ENCODE data around the gene TMEM203. TPM values are rescaled to one million over a fixed set of nuclear protein-coding genes. Genes with fewer than 3 reads are reported as not detected.

TMEM203 gene
- total and polyA plus RNA-seq, 2 of the 4 experiments (the other 2 are of a cell fraction), result 18.8 to 40.6 TPM

DNA sequence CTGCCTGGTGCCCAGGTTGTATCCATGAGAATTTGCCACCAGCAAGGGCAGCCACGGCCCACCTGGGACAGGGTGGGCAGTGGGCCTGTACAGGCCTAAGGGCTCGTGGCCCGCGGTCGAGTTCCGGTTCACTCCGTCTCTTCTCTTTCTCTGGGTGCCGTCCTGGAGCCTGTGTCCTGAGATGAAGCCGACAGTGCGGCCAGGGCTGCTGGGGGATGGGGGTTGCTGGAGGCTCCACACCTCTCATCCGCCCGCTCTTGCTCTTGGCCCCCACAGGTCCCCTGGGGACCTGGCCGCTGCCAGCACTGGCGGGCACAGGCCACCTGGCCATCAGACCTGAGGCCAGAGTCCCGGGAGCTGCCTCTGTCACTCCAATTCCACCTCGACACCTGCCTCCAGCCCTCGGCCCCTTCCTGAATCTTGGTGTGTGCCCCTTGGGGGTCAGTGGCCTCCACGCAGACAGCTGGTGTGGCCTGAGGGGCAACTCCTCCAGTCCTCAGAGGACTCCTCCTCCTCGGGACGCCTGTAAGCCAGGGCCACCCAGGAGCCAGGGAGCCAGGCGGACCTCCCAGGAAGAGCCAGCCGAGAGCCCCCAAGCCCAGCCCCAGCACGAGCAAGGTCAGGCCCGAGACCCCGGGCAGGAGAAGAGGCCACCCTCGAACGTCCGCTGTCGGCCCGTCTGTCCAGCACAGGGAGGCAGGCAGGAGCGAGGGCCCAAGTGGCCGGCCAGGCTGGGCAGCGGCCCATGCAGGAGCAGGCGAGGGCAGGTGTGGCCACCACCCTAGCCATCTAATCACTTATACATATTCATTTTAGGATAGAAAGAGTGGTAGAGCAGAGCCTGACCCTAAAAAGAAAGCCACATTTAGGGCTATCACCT, 40.8 kb downstream of the TMEM203 start:
- dilution Hi-C loops (cut with HindIII; ENCODE audit: low sequenced_read_pairs, unreplicated experiment), result no loop called here
- no peak overlapping the region for H3K27ac ChIP-seq (ENCODE audit: insufficient read depth, low read length)
- ATAC-seq (ENCODE audit: low read depth), result no peak

More for the DNA sequence above, 40.8 kb downstream of the TMEM203 start:
- H3K4me1 ChIP-seq (ENCODE audit: control insufficient read depth, insufficient read depth, low read length), result peaks cover 4% of the 10 kb centered on the region; the same call in 1 of the 2 replicates
- H2AK9ac ChIP-seq (replicated peaks; ENCODE audit: low read depth, low read length, poor library complexity), result no peak overlapping the region
- no peak overlapping the region for H4K91ac ChIP-seq (ENCODE audit: insufficient read depth, low read depth, low read length)
- H3K4me2 ChIP-seq (ENCODE audit: low read depth, low read length), result no peak overlapping the region
- H4K8ac ChIP-seq (ENCODE audit: low read depth in 2 of 2, low read length in 2 of 2), result no peak overlapping the region
- H3K23ac ChIP-seq (ENCODE audit: low read depth, low read length), result no peak overlapping the region
- no peak overlapping the region for H3K18ac ChIP-seq (ENCODE audit: low read depth, low read length)
- H3K14ac ChIP-seq (replicated peaks; ENCODE audit: low read depth, low read length), result no peak overlapping the region
- H2AFZ ChIP-seq (replicated peaks; ENCODE audit: low read length, poor library complexity), result no peak overlapping the region
- H2BK20ac ChIP-seq (ENCODE audit: low read depth, low read length), result no peak overlapping the region
- in situ Hi-C loops (cut with MboI; ENCODE audit: low sequenced_read_pairs) (no loop called here), intact Hi-C loops (cut with micrococcal nuclease) (no loop called here)
- no peak overlapping the region for H3K9ac ChIP-seq (ENCODE audit: low read depth, low read length)
- H2AK5ac ChIP-seq (ENCODE audit: low read depth, low read length), result no peak overlapping the region
- no peaks in the 10 kb centered on the region for H3K9me1 ChIP-seq (ENCODE audit: insufficient read depth, low read length)
- H3K56ac ChIP-seq (ENCODE audit: extremely low read depth, insufficient read depth, low read length), result no peak overlapping the region
- no peak overlapping the region for H3K4ac ChIP-seq (ENCODE audit: low read depth, low read length)
- 25% methylated on average over 5 of the region's 34 CpGs; no CpG with 5 or more reads in 1 of the 2 experiments for WGBS, 2 experiments (ENCODE audit: extremely low coverage in 2 of 2, insufficient read length in 1 of 2)
- DNase-seq, result no peak
- H3K9me3 ChIP-seq (ENCODE audit: control insufficient read depth, insufficient read depth, low read length), result no peaks in the 10 kb centered on the region
- no peaks in the 10 kb centered on the region for H3K79me1 ChIP-seq (ENCODE audit: low read depth in 1 of 2, low read length in 2 of 2)
- TF ChIP-seq, protein P1, sequence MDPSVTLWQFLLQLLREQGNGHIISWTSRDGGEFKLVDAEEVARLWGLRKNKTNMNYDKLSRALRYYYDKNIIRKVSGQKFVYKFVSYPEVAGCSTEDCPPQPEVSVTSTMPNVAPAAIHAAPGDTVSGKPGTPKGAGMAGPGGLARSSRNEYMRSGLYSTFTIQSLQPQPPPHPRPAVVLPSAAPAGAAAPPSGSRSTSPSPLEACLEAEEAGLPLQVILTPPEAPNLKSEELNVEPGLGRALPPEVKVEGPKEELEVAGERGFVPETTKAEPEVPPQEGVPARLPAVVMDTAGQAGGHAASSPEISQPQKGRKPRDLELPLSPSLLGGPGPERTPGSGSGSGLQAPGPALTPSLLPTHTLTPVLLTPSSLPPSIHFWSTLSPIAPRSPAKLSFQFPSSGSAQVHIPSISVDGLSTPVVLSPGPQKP (IDR thresholded peaks at IDR 0.05; ENCODE audit: borderline replicate concordance, low read depth, low read length), result no peak
- TF ChIP-seq, protein P2, sequence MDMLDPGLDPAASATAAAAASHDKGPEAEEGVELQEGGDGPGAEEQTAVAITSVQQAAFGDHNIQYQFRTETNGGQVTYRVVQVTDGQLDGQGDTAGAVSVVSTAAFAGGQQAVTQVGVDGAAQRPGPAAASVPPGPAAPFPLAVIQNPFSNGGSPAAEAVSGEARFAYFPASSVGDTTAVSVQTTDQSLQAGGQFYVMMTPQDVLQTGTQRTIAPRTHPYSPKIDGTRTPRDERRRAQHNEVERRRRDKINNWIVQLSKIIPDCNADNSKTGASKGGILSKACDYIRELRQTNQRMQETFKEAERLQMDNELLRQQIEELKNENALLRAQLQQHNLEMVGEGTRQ (IDR thresholded peaks at IDR 0.05; ENCODE audit: low read depth, low read length), result no peak
- TF ChIP-seq NFE2L2 (IDR thresholded peaks at IDR 0.05; ENCODE audit: low read depth, low read length), result no peak
- TF ChIP-seq MAFK (IDR thresholded peaks at IDR 0.05; ENCODE audit: low read depth, low read length), result no peak
- TF ChIP-seq SMC3 (IDR thresholded peaks at IDR 0.05; ENCODE audit: low read depth, low read length), result no peak
- TF ChIP-seq CEBPB (IDR thresholded peaks at IDR 0.05; ENCODE audit: low read depth, low read length), result no peak
- TF ChIP-seq FOS (IDR thresholded peaks at IDR 0.05; ENCODE audit: low read depth, low read length), result no peak
- no peak for TF ChIP-seq RCOR1 (IDR thresholded peaks at IDR 0.05; ENCODE audit: insufficient replicate concordance, low read length)
- TF ChIP-seq BHLHE40 (IDR thresholded peaks at IDR 0.05; ENCODE audit: low read depth, low read length), result no peak
- no peak for TF ChIP-seq MXI1 (IDR thresholded peaks at IDR 0.05; ENCODE audit: borderline replicate concordance, low read depth, low read length)
- TF ChIP-seq RAD21 (IDR thresholded peaks at IDR 0.05; ENCODE audit: low read length), result no peak
- TF ChIP-seq CTCF (conservative IDR thresholded peaks at IDR 0.05; ENCODE audit: low read depth, low read length), result no peak
- TF ChIP-seq MAZ (IDR thresholded peaks at IDR 0.05; ENCODE audit: borderline replicate concordance, low read depth, low read length), result no peak
- no peak for TF ChIP-seq RFX5 (IDR thresholded peaks at IDR 0.05; ENCODE audit: low read depth, low read length)
- no peak for TF ChIP-seq CHD1 (IDR thresholded peaks at IDR 0.05; ENCODE audit: low read depth, low read length)
- no peak overlapping the region for H4K5ac ChIP-seq (ENCODE audit: low read depth, low read length)
- ChIA-PET POLR2A (ENCODE audit: unreplicated experiment) (no interaction called here), CTCF (no interaction called here)
- H4K20me1 ChIP-seq (ENCODE audit: insufficient read depth, low read length), result no peaks in the 10 kb centered on the region
- no peak overlapping the region for H2BK5ac ChIP-seq (ENCODE audit: low read depth, low read length, poor library complexity, severe bottlenecking)
- H2BK15ac ChIP-seq (ENCODE audit: low read depth, low read length), result no peak overlapping the region
- no peak overlapping the region for H2BK120ac ChIP-seq (ENCODE audit: low read depth, low read length)
- H3K27me3 ChIP-seq (ENCODE audit: control insufficient read depth, insufficient read depth, low read length), result peaks cover 89% of the 10 kb centered on the region
- no TSS peak for BruUV-seq (replicated peaks)
- H3K36me3 ChIP-seq (ENCODE audit: control insufficient read depth, insufficient read depth, low read length), result no peaks in the 10 kb centered on the region
- H3K4me3 ChIP-seq (ENCODE audit: insufficient read depth, low read depth, low read length), result no peak overlapping the region

Data from IMR-90 (cell line).